Muscle of leg (tissue), 11 donors: ENCODE results near the gene PARD3. TPM values are rescaled to one million over a fixed set of nuclear protein-coding genes. Genes with fewer than 3 reads are reported as not detected.

Experiments used
- DNase-seq: peaks from one replicate; pipeline ENCODE4 v3.0.0; 2013
- H3K27ac ChIP-seq: one replicate; pipeline ENCODE4 v1.5.1; 2013; ENCODE audit warnings: mild to moderate bottlenecking, low read length, control low read depth
- H3K27me3 ChIP-seq: one replicate; pipeline ENCODE4 v1.6.1; 2013; ENCODE audit warnings: low read length; ENCODE audit not compliant: control insufficient read depth, insufficient read depth
- H3K36me3 ChIP-seq: one replicate; pipeline ENCODE4 v1.6.1; 2013; ENCODE audit warnings: low read length; ENCODE audit not compliant: control insufficient read depth, insufficient read depth
- H3K4me1 ChIP-seq: one replicate; pipeline ENCODE4 v1.6.1; 2013; ENCODE audit warnings: low read length; ENCODE audit not compliant: control insufficient read depth, insufficient read depth
- H3K4me3 ChIP-seq: one replicate; pipeline ENCODE4 v1.5.1; 2013; ENCODE audit warnings: low read length, control low read depth
- H3K9me3 ChIP-seq: replicated peaks from 2 replicates; pipeline ENCODE4 v1.6.1; 2013; ENCODE audit warnings: low read depth, low read length; ENCODE audit not compliant: control insufficient read depth
- WGBS: methylation state at CpG from one replicate; pipeline ENCODE4 v1.1.5; 2013; ENCODE audit warnings: missing lambda C conversion rate; ENCODE audit not compliant: insufficient coverage; 5-methylcytosine and 5-hydroxymethylcytosine counted together
- polyA plus RNA-seq, 8 donors: library from polyadenylated mRNA; unstranded; fragments of 120-200 nt; gene quantifications; one replicate each; pipeline versions ENCODE4 v1.2.1 to v1.2.3, GENCODE V29; 2013; ENCODE audit warnings: inconsistent platforms in 1 of 8, low replicate concordance in 1 of 8; ENCODE audit not compliant: insufficient read length in 8 of 8, insufficient read depth in 1 of 8
- total RNA-seq: library from RNA; stranded (reverse); fragments of 120-200 nt; gene quantifications from one replicate; pipeline ENCODE4 v1.2.4, GENCODE V29; 2013

The PARD3 gene
- total and polyA plus RNA-seq, 9 donors: 32.4 to 59.0 (median 41.9) TPM

GRCh38 chr10:34089253-34089652 lies 725.8 kb downstream of the PARD3 start:
- Histone ChIP-seq H3K27me3 (no peaks in the 10 kb centered on the region), H3K4me3 (no peak overlapping the region), H3K36me3 (no peaks in the 10 kb centered on the region), H3K9me3 (peaks cover 5% of the 10 kb centered on the region), H3K27ac (no peak overlapping the region), H3K4me1 (no peaks in the 10 kb centered on the region)
- WGBS: 86% methylated on average over 5 of the region's 6 CpGs
- DNase-seq: no peak

DNA sequence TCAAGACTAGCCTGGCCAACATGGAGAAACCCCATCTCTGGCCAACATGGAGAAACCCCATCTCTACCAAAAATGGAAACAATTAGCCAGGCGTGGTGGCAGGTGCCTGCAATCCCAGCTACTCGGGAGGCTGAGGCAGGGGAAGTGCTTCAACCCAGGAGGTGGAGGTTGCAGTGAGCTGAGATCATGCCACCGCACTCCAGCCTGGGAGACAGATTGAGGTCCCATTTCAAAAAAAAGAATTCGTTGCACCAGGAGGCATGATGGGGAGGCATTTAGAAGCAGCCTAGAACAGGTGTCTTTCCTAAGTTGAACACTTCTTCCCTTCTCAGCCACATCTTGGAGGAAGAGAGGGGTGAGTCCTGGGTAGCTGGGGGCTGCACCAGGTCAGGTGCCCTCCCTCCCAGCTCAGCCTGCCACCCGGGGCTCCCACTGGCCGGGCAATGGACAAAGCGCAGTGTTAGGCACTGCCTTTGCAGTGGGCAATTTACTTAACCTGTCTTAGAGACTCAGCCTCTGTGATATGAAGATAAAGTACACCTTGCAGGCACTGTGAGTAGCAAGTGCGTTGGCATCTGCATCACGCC lies 726.8 kb downstream of the PARD3 start:
- WGBS: 88% methylated on average over 6 of the region's 9 CpGs
- Histone ChIP-seq H3K4me1 (no peaks in the 10 kb centered on the region), H3K27ac (no peak overlapping the region), H3K27me3 (no peaks in the 10 kb centered on the region), H3K36me3 (no peaks in the 10 kb centered on the region), H3K9me3 (peaks cover 7% of the 10 kb centered on the region), H3K4me3 (no peak overlapping the region)
- no peak for DNase-seq

DNA sequence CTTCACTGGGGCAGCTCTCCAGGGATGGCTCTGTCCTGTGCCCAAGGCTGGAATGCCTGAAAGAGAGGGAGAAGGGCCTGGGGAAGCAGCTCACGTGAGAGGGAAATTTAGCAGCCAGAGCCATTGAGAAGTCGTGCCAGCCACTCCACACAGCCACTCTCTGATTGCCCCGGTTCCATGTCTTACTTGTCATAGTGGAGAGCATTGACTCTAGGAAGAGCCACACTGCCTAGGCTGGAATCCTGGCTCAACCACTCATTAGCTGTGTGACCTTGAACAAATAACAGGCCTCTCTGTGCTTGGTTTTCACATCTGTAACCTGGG lies 728.0 kb downstream of the PARD3 start:
- Histone ChIP-seq H3K27ac (no peak overlapping the region), H3K9me3 (peaks cover 7% of the 10 kb centered on the region), H3K4me3 (no peak overlapping the region), H3K27me3 (no peaks in the 10 kb centered on the region), H3K36me3 (no peaks in the 10 kb centered on the region), H3K4me1 (no peaks in the 10 kb centered on the region)
- WGBS: no CpG with 5 or more reads among the region's 3 CpGs
- no peak for DNase-seq

GRCh38 chr10:34083567-34083966 lies 731.5 kb downstream of the PARD3 start:
- H3K4me3 ChIP-seq: no peak overlapping the region
- peaks cover 10% of the 10 kb centered on the region for H3K4me1 ChIP-seq
- no peaks in the 10 kb centered on the region for H3K36me3 ChIP-seq
- H3K27me3 ChIP-seq: no peaks in the 10 kb centered on the region
- H3K9me3 ChIP-seq: peaks cover 7% of the 10 kb centered on the region
- no peak for DNase-seq
- WGBS: no CpG with 5 or more reads among the region's 2 CpGs
- no peak overlapping the region for H3K27ac ChIP-seq

GRCh38 chr10:34081948-34082347 lies 733.1 kb downstream of the PARD3 start:
- Histone ChIP-seq H3K27me3 (no peaks in the 10 kb centered on the region), H3K4me3 (no peak overlapping the region), H3K9me3 (peaks cover 7% of the 10 kb centered on the region), H3K36me3 (no peaks in the 10 kb centered on the region), H3K27ac (no peak overlapping the region), H3K4me1 (peaks cover 13% of the 10 kb centered on the region)
- 86% methylated on average over 10 of the region's 11 CpGs for WGBS
- DNase-seq: no peak

DNA sequence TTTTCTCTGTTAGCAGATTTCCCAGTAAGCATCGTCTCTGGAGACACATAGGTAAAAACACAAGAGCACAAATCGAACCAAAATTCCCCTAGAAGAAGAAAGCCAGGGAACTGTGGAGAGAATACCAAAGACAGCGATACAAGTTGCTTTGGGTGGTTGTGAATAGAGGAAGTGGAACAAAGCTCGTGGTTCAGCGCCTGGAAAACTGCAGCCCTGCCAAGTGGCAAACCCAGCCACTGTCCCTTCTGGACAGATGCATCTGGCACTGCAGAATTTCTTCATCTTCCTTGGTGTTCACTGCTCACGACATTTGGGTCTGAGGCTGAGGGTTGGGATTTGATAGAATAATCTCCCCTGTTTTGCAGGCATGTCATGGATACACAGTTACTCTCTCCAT lies 733.8 kb downstream of the PARD3 start:
- H3K4me1 ChIP-seq: peaks cover 13% of the 10 kb centered on the region
- no peak overlapping the region for H3K27ac ChIP-seq
- WGBS: 100% methylated on average over 1 of the region's 6 CpGs
- no peak overlapping the region for H3K4me3 ChIP-seq
- H3K36me3 ChIP-seq: no peaks in the 10 kb centered on the region
- no peak for DNase-seq
- H3K27me3 ChIP-seq: no peaks in the 10 kb centered on the region
- peaks cover 11% of the 10 kb centered on the region for H3K9me3 ChIP-seq

GRCh38 chr10:34080485-34081346 lies 734.4 kb downstream of the PARD3 start:
- peaks cover 12% of the 10 kb centered on the region for H3K9me3 ChIP-seq

DNA sequence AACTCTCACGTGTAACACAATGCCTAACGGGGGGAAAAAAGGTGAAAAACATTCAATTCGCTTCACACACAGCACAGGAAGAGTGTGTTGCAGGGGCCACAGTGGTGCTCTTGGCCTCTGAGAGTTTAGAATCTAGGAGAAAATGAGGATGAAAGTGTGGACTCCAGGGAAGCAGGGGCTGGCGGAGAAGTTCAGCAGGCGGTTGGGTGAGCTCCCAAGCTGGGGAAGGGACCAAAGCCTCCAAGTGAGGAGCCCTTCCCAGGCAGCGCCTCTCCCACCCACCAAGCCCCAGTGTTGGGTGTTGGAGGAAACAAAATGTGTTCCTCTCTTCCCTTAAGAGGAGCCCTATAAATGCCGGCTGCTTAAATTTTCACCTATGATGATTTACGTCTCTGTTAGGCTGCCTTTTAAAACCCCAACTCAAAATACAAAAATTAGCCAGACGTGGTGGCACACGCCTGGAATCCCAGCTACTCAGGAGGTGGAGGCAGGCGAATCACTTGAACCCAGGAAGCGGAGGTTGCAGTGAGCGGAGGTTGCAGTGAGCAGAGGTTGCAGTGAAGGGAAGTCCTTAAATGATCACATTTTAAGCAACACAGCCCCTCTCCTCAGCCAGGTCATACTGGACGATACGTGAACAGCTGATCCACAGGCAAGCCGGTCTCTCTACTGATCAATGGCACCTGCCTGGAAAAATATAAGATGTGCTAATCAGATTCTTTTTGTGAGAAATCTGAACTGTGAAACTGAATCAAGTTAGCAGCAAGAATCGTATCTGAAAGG lies 735.2 kb downstream of the PARD3 start:
- WGBS: 82% methylated on average over 8 of the region's 17 CpGs
- Histone ChIP-seq H3K9me3 (peaks cover 12% of the 10 kb centered on the region), H3K4me3 (no peak overlapping the region), H3K27me3 (no peaks in the 10 kb centered on the region), H3K27ac (no peak overlapping the region), H3K36me3 (no peaks in the 10 kb centered on the region), H3K4me1 (peaks cover 16% of the 10 kb centered on the region)
- no peak for DNase-seq

More at GRCh38 chr10:34080485-34081346, 734.4 kb downstream of the PARD3 start:
- WGBS: 86% methylated on average over 14 of the region's 16 CpGs
- Histone ChIP-seq H3K27ac (no peak overlapping the region), H3K27me3 (no peaks in the 10 kb centered on the region), H3K4me3 (no peak overlapping the region), H3K36me3 (no peaks in the 10 kb centered on the region), H3K4me1 (peaks cover 13% of the 10 kb centered on the region)
- no peak for DNase-seq

GRCh38 chr10:34078745-34079470 lies 736.2 kb downstream of the PARD3 start:
- no peaks in the 10 kb centered on the region for H3K36me3 ChIP-seq
- WGBS: 47% methylated on average over 8 of the region's 22 CpGs
- H3K4me3 ChIP-seq: no peak overlapping the region
- peak; percentile 91 for DNase-seq
- H3K27me3 ChIP-seq: no peaks in the 10 kb centered on the region
- peak overlapping the region; percentile 78 for H3K27ac ChIP-seq
- peaks cover 20% of the 10 kb centered on the region for H3K4me1 ChIP-seq
- peaks cover 9% of the 10 kb centered on the region for H3K9me3 ChIP-seq
